Activated T-helper 17 cell treated with anti-CD3 and anti-CD28 coated beads, Interleukin-2, amount 50 U/mL, for 72 hours (primary cell): ENCODE data around the gene FAM170B. TPM values are rescaled to one million over a fixed set of nuclear protein-coding genes. Genes with fewer than 3 reads are reported as not detected.

Source experiments
- ATAC-seq: fragments of 150-1000 bp; cut with Tn5 transposase; replicated peaks from 2 replicates; pipeline ENCODE4 v1.10.0; 2021; ENCODE audit warnings: mild to moderate bottlenecking, moderate library complexity
- H3K27ac Mint-ChIP-seq: one replicate; pipeline ENCODE4 v1.8.0; 2022; ENCODE audit warnings: mixed read lengths
- H3K27me3 Mint-ChIP-seq: one replicate; pipeline ENCODE4 v1.8.0; 2022; ENCODE audit warnings: mixed read lengths
- H3K36me3 Mint-ChIP-seq: one replicate; pipeline ENCODE4 v1.8.0; 2022; ENCODE audit warnings: low read depth, mild to moderate bottlenecking, mixed read lengths
- H3K4me1 Mint-ChIP-seq: one replicate; pipeline ENCODE4 v1.8.0; 2022; ENCODE audit warnings: mixed read lengths
- H3K4me3 Mint-ChIP-seq: one replicate; pipeline ENCODE4 v1.8.0; 2022; ENCODE audit warnings: mild to moderate bottlenecking, mixed read lengths
- H3K9me3 Mint-ChIP-seq: one replicate; pipeline ENCODE4 v1.8.0; 2022; ENCODE audit warnings: mixed read lengths
- total RNA-seq, 2 donors: library from RNA; stranded (reverse); gene quantifications; one replicate each; pipeline ENCODE4 v1.2.3, GENCODE V29; 2022

Gene FAM170B
- total RNA-seq, 2 donors from 2014 or later = not detected

DNA sequence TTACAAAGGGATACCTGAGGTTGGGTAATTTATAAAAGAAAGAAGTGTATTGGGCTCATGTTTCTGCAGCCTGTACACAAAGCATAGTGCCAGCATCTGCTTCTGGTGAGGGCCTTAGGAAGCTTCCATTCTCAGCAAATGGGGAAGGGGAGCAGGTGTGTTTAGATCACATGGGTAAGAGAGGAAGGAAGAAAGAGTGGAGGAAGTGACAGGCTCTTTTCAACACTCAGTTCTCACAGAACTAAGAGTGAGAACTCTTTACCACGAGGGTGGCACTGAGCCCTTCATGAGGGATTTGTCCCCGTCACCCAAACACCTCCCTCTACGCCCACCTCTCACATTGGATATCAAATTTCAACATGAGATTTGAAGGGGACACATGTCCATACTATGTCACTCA is 506 bp upstream of the FAM170B start:
- ATAC-seq = no peak
- Mint-ChIP-seq H3K36me3 (no peaks in the 10 kb centered on the region), H3K9me3 (peaks cover under 1% of the 10 kb centered on the region), H3K4me1 (no peaks in the 10 kb centered on the region), H3K4me3 (no peak overlapping the region), H3K27ac (no peak overlapping the region), H3K27me3 (peaks cover 9% of the 10 kb centered on the region)

DNA sequence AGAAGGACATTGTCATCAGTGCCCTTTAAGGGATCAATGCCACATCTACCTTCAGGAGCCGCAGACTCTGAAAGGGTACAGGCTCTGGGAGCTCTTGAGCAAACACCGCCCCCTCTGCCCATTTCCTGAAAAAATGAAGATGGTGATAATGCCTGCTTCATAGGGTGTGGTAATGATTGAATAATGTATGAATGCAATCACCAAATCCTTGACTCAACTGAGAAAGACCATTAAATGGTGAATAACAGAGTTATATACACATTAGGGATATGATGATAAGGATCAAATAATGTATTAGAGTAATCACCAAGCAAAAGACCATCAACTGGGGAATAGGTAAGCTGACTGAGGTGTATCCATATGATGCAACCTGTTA is 1.5 kb downstream of the FAM170B start:
- no peaks in the 10 kb centered on the region for H3K36me3 Mint-ChIP-seq

DNA sequence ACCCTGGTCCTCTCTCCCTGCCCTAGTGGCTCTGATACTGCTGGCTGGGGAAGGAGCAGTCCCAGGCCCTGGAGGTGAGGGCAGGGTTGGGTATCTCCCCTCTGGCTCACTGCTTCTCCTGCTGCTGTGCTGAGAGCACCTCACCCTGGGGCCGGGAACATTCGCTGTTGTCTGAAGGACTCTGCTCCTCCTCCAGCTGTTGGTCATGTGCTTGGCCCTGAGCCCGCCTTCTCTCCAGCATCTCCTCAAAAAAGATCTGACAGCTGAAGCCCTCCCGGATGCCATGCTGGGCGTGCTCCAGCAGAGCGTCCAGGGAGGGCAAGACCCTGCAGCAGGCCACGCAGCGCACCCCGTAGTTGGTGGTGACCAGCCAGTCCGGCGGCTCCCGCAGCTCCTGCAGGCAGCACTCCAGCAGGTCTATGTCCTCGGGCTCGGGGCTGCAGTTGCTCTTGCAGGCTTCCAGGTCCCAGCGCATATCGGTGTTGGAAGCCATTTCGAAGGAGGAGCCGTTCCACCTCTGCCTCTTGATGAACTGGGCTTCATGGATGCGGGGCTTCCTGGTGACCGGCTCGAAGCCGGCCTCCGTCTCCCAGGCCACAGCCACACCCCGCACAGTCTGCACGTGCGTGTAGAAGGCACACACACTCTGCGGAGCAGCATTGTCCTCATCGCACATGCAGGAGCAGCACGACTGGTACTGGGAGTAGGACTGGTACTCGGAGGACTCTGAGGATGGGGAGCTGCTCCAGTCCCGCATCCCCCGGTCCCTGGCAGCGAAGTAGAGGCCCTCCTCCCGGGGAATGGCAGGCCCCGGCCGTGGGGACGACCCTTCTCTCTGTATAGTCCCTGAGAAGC is 2.1 kb downstream of the FAM170B start:
- Mint-ChIP-seq H3K4me3 (no peak overlapping the region), H3K36me3 (no peaks in the 10 kb centered on the region), H3K27me3 (peaks cover 23% of the 10 kb centered on the region), H3K4me1 (no peaks in the 10 kb centered on the region), H3K27ac (no peak overlapping the region), H3K9me3 (peaks cover 11% of the 10 kb centered on the region)
- no peak for ATAC-seq

More for the DNA sequence above, 1.5 kb downstream of the FAM170B start:
- Mint-ChIP-seq H3K9me3 (peaks cover 11% of the 10 kb centered on the region), H3K27me3 (peaks cover 23% of the 10 kb centered on the region), H3K4me3 (no peak overlapping the region), H3K27ac (no peak overlapping the region), H3K4me1 (no peaks in the 10 kb centered on the region)
- ATAC-seq = no peak

DNA sequence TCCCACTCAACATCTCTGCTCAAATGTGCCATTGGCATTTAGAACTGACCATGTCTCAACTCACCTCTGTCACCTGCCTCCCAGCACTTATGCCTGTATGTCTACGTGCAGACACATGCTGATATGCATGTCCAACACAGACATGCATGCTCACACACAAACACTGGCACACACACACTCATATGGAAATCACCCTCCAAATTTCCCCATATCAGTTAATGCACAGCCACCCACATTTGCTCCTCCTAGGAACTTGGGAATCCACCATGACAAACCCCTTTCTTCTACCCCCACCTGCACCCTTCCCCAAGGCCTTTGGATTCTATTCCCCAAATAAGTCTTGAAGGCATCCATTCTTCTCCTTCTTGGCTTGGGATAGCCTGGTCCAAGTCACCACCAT is 4.4 kb downstream of the FAM170B start:
- H3K4me3 Mint-ChIP-seq = no peak overlapping the region
- H3K9me3 Mint-ChIP-seq = peaks cover 13% of the 10 kb centered on the region

DNA sequence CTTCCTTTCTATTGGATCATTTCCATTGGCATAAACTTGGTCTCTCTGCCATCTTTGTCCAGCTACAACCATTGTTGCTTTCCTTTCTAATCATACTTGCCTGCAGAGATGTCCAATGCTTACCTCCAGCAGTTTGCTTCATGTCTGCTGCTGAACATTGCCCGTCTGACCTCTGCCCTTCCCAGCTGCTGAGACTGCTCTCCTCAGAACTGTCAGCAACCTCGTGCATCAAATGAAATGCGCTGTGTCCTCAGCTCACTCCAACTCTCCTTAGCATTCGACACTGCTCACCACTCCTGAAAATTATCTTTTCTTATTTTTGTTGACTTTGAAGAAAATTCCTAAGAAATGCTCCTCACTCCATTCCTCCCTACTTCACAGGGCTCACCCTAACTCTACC is 5.0 kb downstream of the FAM170B start:
- H3K9me3 Mint-ChIP-seq = peaks cover 15% of the 10 kb centered on the region

More for the DNA sequence above, 4.4 kb downstream of the FAM170B start:
- no peak for ATAC-seq
- peaks cover 26% of the 10 kb centered on the region for H3K27me3 Mint-ChIP-seq
- H3K27ac Mint-ChIP-seq = no peak overlapping the region
- H3K36me3 Mint-ChIP-seq = no peaks in the 10 kb centered on the region
- H3K4me1 Mint-ChIP-seq = no peaks in the 10 kb centered on the region

DNA sequence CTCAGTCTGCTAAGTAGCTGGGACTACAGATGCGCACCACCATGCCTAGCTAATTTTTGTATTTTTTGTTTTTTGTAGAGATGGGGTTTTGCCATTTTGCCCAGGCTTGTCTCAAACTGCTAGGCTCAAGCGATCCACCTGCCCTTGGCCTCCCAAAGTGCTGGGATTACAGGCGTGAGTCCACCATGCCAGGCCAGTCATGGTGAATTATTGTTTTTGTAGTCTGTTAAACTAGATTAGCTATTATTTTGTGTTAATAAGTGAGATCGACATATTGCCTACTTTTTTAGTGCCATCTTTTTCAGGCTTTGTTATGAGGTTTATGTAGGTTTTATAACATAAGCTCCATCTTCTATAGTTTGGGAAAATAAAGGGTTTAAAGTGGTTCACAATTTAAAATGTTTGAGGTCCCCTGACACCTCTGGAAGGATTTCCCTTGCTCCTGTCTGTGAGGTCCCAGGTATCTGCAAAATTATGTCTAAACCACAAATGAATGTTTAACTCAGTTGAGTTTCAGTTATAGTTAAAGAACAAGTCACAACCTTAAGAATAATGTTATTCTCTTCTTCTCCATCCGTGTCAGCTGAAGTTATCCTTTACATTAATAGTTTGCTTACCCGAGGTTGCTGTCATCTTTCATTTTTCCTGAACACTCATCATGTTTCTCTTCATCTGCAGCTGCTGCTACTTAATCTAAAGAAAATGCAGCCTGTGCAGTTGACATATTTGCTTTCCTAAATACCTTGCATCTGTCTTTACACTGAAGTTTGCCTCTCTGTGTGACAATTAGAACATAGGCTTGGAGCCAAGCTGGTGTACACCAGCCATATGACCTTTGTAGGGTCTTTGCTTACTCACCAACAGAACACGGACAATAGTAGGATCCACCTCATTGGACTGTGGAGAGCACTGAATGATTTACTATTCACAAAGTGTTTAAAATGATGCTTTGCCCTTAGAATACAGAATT is 9.6 kb downstream of the FAM170B start:
- ATAC-seq = no peak
- H3K4me1 Mint-ChIP-seq = no peaks in the 10 kb centered on the region
- H3K9me3 Mint-ChIP-seq = peaks cover 17% of the 10 kb centered on the region

More for the DNA sequence above, 5.0 kb downstream of the FAM170B start:
- Mint-ChIP-seq H3K4me1 (no peaks in the 10 kb centered on the region), H3K27ac (no peak overlapping the region), H3K4me3 (no peak overlapping the region), H3K36me3 (no peaks in the 10 kb centered on the region), H3K27me3 (peaks cover 25% of the 10 kb centered on the region)
- no peak for ATAC-seq

DNA sequence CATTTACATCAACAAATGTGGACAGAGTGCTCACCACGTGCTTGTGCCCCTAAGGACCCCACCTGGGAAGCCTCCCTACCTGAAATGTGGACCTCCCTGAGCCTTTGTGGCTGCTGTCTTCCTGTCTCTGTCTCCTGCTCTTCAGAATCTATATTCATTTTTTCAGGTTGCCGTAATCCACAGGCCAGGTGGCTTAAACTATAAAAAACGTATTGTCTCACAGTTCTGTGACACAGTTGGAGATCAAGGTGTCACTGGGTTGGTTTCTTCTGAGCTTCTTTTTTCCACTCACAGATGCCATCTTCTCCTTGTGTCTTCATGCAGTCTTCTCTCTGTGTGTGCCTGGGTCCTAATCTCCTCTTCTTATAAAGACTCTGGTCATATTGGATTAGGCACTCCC is 12.9 kb downstream of the FAM170B start:
- Mint-ChIP-seq H3K36me3 (no peaks in the 10 kb centered on the region), H3K9me3 (peaks cover 7% of the 10 kb centered on the region), H3K4me1 (no peaks in the 10 kb centered on the region), H3K27me3 (peaks cover 22% of the 10 kb centered on the region), H3K27ac (no peak overlapping the region), H3K4me3 (no peak overlapping the region)
- no peak for ATAC-seq

More for the DNA sequence above, 9.6 kb downstream of the FAM170B start:
- Mint-ChIP-seq H3K27me3 (peaks cover 23% of the 10 kb centered on the region), H3K27ac (no peak overlapping the region), H3K4me3 (no peak overlapping the region), H3K36me3 (no peaks in the 10 kb centered on the region)

DNA sequence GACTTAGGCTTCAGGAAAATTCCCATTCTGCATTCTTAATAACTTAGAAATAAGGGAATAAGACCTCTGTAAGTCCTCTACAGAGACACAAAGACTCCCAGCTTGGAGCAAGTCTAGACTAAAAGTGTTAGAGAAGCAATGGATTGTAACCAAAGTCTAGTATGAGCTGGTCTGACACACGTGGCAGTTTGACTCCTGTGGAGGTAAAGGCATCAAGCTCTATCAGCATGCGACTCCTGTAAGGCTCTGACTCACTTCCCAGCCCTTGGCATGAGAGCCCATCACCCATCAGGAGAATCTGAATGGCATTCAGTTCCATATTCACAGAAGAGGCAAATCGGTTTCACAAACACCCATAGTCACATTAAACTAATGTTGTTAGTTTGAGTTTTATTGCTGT is 14.1 kb downstream of the FAM170B start:
- Mint-ChIP-seq H3K9me3 (peaks cover 7% of the 10 kb centered on the region), H3K27ac (no peak overlapping the region), H3K36me3 (no peaks in the 10 kb centered on the region), H3K4me1 (no peaks in the 10 kb centered on the region), H3K27me3 (peaks cover 24% of the 10 kb centered on the region), H3K4me3 (no peak overlapping the region)
- ATAC-seq = no peak

DNA sequence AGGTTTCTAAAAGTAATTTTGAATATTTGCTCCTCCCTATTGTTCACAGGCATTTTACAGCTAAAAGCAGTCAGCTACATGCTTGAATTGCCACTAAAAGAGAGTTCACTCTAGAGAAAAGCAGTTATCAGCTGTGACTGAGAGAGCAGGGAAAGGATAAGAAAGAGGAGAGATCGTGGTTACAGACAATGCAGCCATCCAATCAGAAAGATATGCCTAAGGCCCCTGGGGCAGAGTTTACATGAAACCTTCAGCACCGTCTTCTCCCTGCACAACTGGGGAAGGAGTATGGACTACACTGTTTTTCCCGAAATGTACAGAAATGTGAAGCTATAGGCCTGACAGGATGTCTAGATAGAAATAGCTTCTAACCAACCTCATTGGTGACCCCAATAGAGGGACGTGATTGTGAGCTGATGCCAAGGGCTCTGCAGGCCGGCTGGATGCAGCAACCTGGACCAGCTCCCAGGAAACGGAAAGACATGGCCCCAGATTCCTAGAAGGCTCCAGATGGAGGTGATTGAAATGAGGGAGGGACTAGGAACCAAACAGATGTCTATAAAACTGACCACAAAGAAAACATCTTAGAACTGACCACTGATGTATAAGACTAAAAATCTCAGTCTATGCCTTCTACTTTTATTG is 15.3 kb downstream of the FAM170B start:
- no peak overlapping the region for H3K27ac Mint-ChIP-seq
- H3K27me3 Mint-ChIP-seq = peaks cover 25% of the 10 kb centered on the region

DNA sequence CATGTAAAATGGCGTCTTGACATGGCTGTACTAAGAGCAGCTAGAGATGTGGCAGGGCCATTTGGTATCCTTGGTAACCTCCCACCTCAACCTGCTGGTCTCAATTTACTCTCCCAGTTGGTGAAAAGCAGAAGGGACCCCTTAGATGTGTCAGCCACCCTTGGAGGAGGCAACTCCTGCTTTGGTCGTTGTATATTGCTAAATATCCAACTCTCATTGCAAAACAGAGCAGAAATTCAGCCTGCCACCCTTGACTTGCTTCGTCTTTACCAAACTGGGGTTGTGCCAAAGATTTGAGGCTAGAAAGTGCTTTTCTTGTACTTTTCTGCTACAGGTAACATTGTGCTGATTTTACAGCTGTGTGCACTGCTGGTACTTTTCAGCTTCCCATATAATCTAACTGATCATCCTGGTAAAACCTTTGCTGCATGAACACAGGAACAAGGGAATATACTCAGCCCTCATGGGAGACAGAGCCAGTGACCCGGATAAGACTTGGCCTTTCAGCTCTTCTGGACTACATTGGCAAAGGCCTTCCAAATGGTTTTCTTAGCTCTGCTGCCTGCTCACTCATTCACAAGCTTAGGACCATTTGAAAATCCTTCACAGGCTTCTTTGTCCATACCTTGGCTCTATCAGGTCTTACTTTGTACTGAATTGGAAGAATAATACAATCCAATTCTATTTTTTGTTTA is 16.3 kb downstream of the FAM170B start:
- no peaks in the 10 kb centered on the region for H3K4me1 Mint-ChIP-seq
- H3K27ac Mint-ChIP-seq = no peak overlapping the region
- H3K36me3 Mint-ChIP-seq = no peaks in the 10 kb centered on the region
- peaks cover 3% of the 10 kb centered on the region for H3K9me3 Mint-ChIP-seq
- no peak overlapping the region for H3K4me3 Mint-ChIP-seq
- peaks cover 28% of the 10 kb centered on the region for H3K27me3 Mint-ChIP-seq
- no peak for ATAC-seq

More for the DNA sequence above, 15.3 kb downstream of the FAM170B start:
- Mint-ChIP-seq H3K9me3 (peaks cover 3% of the 10 kb centered on the region), H3K4me1 (no peaks in the 10 kb centered on the region), H3K4me3 (no peak overlapping the region), H3K36me3 (no peaks in the 10 kb centered on the region)
- no peak for ATAC-seq

DNA sequence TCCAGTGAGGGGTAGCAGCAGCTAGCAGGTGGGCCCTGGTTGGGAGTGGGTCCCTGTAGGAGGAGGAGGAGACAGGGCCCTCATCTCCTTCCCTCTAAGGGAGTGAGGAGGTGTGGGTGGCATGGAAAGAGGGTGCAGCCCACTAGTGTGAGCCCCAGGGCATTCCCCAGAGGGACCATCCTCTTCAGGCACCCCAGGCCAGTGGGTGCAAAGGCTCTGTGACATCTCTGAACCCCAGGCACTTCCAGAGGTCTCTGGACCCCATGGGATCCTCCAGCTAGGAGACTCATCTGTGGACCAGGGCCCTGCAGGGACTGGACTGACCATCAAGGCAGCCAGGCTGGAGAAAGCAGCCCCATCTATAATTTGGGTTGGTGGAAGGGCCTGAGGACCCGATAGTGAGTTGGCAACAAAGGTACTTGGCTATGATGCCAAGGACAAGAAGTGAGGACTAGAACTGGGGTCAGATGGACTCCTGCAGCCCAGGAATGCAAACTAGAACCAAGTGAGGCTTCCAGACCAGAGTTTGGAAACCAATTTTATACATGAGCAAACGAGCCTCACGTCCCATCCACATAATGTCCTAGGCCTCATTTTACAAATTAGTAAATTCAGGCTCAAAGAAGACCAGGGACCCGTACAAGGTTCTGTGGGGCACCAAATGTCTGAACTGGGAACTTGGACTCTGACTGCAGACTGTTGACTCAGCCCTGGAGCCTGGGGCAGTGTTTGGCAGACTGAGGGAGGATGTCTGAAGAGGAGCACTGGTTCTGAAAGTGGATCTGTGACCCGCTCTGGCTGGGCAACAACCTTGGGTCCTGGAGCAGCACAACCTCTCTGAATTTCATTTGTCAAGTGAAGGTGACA is 17.1 kb downstream of the FAM170B start:
- Mint-ChIP-seq H3K27me3 (peaks cover 27% of the 10 kb centered on the region), H3K4me1 (no peaks in the 10 kb centered on the region), H3K9me3 (peaks cover under 1% of the 10 kb centered on the region), H3K36me3 (no peaks in the 10 kb centered on the region), H3K4me3 (no peak overlapping the region), H3K27ac (no peak overlapping the region)
- ATAC-seq = no peak

DNA sequence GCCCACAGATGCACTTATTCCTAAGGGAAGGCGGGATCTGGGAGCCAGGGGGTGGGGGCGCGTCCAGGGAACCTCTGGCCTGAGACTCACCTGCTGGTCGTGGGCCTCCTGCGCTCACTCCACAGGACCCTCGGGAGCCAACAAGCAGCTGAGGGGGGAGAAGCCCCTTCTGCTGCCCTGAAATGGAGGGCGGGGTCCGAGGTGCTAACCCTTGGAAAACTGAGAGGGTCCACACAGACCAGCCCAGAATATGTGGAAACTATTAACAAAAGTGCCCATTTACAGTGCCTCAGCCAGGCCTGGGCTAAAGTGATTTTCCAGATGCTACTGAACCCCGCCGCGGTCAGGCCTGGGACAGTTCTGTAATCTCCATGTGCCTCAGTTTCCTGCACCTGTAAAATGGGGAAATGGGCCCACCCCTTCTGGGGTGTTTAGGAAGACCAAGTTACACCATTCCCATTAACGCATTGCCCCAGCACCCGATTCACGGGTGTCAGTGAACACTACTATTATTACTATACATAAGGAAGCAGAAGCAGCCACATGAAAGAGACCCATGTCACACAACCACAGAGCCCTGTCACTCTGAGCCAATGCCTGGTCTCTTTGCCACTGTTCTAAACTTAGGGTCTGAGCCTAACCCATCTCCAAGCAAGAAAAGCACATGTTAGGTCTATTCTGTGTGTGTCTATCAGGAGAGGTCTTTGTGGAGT is 17.9 kb downstream of the FAM170B start:
- H3K4me1 Mint-ChIP-seq = no peaks in the 10 kb centered on the region
- H3K9me3 Mint-ChIP-seq = no peaks in the 10 kb centered on the region
- ATAC-seq = peak; percentile 67
- H3K27ac Mint-ChIP-seq = no peak overlapping the region
- no peaks in the 10 kb centered on the region for H3K36me3 Mint-ChIP-seq
- peaks cover 28% of the 10 kb centered on the region for H3K27me3 Mint-ChIP-seq
- no peak overlapping the region for H3K4me3 Mint-ChIP-seq
